Measurements from ENCODE around the gene ETV1. TPM values are rescaled to one million over a fixed set of nuclear protein-coding genes. Genes with fewer than 3 reads are reported as not detected.

ETV1 gene
- total RNA-seq, 2 donors from 2014 or later, result 1.6 to 4.3 TPM

DNA sequence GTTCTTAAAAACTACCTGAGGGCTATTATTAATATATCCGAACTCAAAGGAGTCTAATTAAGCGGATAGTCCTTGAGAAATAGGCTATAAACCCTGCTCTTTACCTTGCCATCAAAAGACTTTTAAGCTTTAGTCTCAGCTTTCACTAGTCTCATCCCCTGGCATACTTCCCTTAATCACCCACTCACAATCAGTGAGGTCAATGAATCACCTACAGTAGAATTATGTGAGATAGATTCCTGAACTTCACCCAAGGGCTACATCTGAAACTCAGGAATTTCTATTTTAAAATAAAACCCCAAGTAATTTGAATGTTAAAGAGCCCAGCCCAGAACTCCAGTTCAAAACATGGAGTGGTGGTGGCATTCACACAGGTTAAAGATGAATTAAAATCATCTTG lies 108.7 kb downstream of the ETV1 start:
- Histone ChIP-seq H3K36me3 (no peaks in the 10 kb centered on the region), H3K9ac (ENCODE audit: low read depth in 2 of 2, low read length in 2 of 2) (no peak overlapping the region), H3K27ac (no peak overlapping the region), H3K4me3 (no peak overlapping the region), H3K27me3 (no peaks in the 10 kb centered on the region), H3K4me1 (no peaks in the 10 kb centered on the region), H3K9me3 (no peaks in the 10 kb centered on the region)
- intact Hi-C loops (cut with DNase I), result no loop called here
- TF ChIP-seq, protein P1, sequence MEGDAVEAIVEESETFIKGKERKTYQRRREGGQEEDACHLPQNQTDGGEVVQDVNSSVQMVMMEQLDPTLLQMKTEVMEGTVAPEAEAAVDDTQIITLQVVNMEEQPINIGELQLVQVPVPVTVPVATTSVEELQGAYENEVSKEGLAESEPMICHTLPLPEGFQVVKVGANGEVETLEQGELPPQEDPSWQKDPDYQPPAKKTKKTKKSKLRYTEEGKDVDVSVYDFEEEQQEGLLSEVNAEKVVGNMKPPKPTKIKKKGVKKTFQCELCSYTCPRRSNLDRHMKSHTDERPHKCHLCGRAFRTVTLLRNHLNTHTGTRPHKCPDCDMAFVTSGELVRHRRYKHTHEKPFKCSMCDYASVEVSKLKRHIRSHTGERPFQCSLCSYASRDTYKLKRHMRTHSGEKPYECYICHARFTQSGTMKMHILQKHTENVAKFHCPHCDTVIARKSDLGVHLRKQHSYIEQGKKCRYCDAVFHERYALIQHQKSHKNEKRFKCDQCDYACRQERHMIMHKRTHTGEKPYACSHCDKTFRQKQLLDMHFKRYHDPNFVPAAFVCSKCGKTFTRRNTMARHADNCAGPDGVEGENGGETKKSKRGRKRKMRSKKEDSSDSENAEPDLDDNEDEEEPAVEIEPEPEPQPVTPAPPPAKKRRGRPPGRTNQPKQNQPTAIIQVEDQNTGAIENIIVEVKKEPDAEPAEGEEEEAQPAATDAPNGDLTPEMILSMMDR (IDR thresholded peaks at IDR 0.05), result no peak
- DNase-seq, result no peak

DNA sequence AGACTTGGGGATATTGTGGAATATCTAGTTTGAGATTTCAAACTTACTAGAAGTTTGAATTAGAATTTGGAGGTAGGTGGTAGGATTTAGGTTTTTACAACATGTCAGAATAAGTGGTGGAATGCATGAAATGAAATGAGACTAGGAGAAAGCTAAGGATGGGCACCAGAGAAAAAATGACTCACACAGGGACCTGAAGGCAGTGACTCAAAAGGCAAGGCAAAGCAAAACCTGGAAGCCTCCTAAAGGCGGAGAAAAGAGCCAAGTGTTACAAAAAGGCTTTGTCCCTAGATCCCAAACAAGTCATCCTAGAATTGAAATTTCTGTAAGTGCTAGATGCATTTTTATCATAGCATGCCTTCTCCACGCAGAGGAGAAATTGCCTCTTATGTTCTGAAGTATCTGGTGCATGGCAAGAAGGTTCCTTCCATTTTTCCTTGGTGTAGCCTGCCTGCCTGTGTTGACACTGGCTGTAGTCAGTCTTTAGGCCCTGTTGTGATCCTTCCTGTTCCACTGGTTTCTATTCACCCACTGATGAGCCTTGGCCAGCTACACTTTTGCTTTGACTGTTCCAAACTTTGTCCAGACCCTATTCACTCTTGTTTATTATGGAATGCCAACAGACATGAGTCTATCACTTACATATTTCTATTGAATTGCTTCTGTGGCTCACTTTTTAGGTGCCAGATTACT lies 109.3 kb downstream of the ETV1 start:
- intact Hi-C loops (cut with DNase I), result no loop called here
- no peaks in the 10 kb centered on the region for H3K9me3 ChIP-seq
- no peaks in the 10 kb centered on the region for H3K4me1 ChIP-seq
- no peak overlapping the region for H3K9ac ChIP-seq (ENCODE audit: low read depth in 2 of 2, low read length in 2 of 2)
- no peak for DNase-seq
- H3K36me3 ChIP-seq, result no peaks in the 10 kb centered on the region
- no peak overlapping the region for H3K4me3 ChIP-seq
- no peak overlapping the region for H3K27ac ChIP-seq
- TF ChIP-seq, protein P1 (IDR thresholded peaks at IDR 0.05), result no peak
- H3K27me3 ChIP-seq, result no peaks in the 10 kb centered on the region

DNA sequence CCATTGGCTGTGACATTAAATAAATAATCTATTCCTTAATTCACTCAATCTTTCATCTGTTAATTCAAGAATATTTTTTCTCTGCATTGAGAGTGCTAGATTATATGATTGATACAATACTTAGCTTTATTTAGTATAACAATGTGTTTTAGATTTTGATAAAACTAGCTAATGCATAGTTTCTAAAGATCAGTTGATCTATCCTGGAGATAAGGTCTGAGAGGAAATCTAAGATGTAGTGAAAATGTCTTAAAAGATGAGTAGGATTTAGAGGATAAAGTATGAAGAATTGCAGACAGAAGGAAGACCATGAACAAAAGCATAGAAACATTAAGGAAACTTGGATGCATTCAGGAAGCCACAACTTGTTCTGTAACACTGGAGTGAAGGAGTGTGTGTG lies 110.3 kb downstream of the ETV1 start:
- no peaks in the 10 kb centered on the region for H3K4me1 ChIP-seq
- H3K4me3 ChIP-seq, result no peak overlapping the region
- H3K27ac ChIP-seq, result no peak overlapping the region
- H3K27me3 ChIP-seq, result no peaks in the 10 kb centered on the region
- no peaks in the 10 kb centered on the region for H3K36me3 ChIP-seq
- no peak for DNase-seq
- TF ChIP-seq, protein P1 (IDR thresholded peaks at IDR 0.05), result no peak
- no peak overlapping the region for H3K9ac ChIP-seq (ENCODE audit: low read depth in 2 of 2, low read length in 2 of 2)
- H3K9me3 ChIP-seq, result no peaks in the 10 kb centered on the region
- intact Hi-C loops (cut with DNase I), result no loop called here

DNA sequence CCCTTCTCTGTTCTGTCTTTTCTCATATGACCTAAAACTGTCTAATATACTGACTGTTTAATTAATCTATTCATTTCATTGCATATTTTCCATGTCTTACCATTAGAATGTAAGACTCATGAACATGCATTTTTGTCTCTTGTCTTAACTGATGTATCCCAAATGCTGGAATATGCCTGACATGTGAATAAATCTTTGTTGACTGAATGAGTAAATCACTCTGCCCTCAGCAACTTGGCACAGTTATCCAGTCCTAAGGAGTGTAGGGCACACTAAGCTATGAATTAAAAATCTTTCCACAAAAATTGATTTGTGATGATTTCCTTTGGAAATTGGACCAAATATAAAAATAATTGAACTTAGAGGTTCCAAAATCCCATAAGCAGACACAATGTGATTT lies 111.3 kb downstream of the ETV1 start:
- no peak overlapping the region for H3K9ac ChIP-seq (ENCODE audit: low read depth in 2 of 2, low read length in 2 of 2)
- H3K4me3 ChIP-seq, result no peak overlapping the region
- intact Hi-C loops (cut with DNase I), result no loop called here

DNA sequence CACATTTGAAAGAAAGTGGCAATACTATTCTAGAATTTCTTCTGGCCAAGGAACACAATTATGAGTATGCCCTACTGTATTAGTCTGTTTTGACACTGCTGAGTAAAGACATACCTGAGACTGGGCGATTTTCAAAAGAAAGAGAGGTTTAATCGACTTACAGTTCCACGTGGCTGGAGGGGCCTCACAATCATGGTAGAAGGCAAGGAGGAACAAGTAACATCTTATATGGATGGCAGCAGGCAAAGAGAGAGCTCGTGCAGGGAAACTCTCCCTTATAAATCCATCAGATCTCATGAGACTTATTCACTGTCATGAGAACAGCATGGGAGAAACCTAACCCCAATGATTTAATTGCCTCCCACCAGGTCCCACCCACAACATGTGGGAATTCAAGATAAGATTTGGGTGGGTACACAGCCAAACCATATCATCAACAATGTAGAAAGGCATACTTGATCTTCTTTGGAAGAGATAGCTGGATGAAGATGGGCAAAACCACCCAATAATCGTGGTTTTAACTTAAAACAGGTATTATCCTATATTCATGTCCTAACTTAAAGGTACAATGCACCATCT lies 113.9 kb downstream of the ETV1 start:
- H3K4me1 ChIP-seq, result no peaks in the 10 kb centered on the region
- no peaks in the 10 kb centered on the region for H3K9me3 ChIP-seq
- no peak overlapping the region for H3K9ac ChIP-seq (ENCODE audit: low read depth in 2 of 2, low read length in 2 of 2)
- no peak for DNase-seq
- intact Hi-C loops (cut with DNase I), result no loop called here
- TF ChIP-seq, protein P1 (IDR thresholded peaks at IDR 0.05), result no peak
- no peaks in the 10 kb centered on the region for H3K36me3 ChIP-seq
- no peak overlapping the region for H3K4me3 ChIP-seq
- H3K27me3 ChIP-seq, result no peaks in the 10 kb centered on the region
- H3K27ac ChIP-seq, result no peak overlapping the region

More for the DNA sequence above, 111.3 kb downstream of the ETV1 start:
- no peak overlapping the region for H3K27ac ChIP-seq
- DNase-seq, result no peak
- H3K4me1 ChIP-seq, result no peaks in the 10 kb centered on the region
- TF ChIP-seq, protein P1 (IDR thresholded peaks at IDR 0.05), result no peak
- no peaks in the 10 kb centered on the region for H3K36me3 ChIP-seq
- H3K27me3 ChIP-seq, result no peaks in the 10 kb centered on the region
- H3K9me3 ChIP-seq, result no peaks in the 10 kb centered on the region
